Subcutaneous adipose tissue (tissue), 4 donors: ENCODE data around the gene SEC14L1. TPM values are rescaled to one million over a fixed set of nuclear protein-coding genes. Genes with fewer than 3 reads are reported as not detected.

Experiments
- CTCF ChIP-seq: fragments of 450-650 bp; IDR thresholded peaks from one replicate; pipeline ENCODE4 v1.5.1; 2016; ENCODE audit warnings: low read depth, mild to moderate bottlenecking, control low read depth, antibody characterized with exemption, moderate library complexity
- total RNA-seq, 4 donors: library from RNA; depleted of rRNA; stranded (reverse); fragments of >200 nt; gene quantifications; one replicate each; pipeline ENCODE4 v1.1.0, GENCODE V29; 2016

Gene SEC14L1
- total RNA-seq, 4 donors from 2014 or later = 61.9 to 309 (median 119) TPM

- TF ChIP-seq CTCF = no peak
These were observed 53.4 kb downstream of the SEC14L1 start for GRCh38 chr17:77194179-77194578.

- no peak for TF ChIP-seq CTCF
These were observed 55.5 kb downstream of the SEC14L1 start for GRCh38 chr17:77196251-77196650.

GRCh38 chr17:77197115-77197514, 56.3 kb downstream of the SEC14L1 start:
- no peak for TF ChIP-seq CTCF

GRCh38 chr17:77200711-77201110, 59.9 kb downstream of the SEC14L1 start:
- TF ChIP-seq CTCF = no peak

GRCh38 chr17:77203436-77203835, 62.7 kb downstream of the SEC14L1 start:
- TF ChIP-seq CTCF = no peak

GRCh38 chr17:77203846-77204245, 63.1 kb downstream of the SEC14L1 start:
- TF ChIP-seq CTCF = no peak

- TF ChIP-seq CTCF = no peak
These were observed 63.8 kb downstream of the SEC14L1 start for GRCh38 chr17:77204536-77204935.
